GM12874 (cell line): Measurements from ENCODE around the gene DYNC1LI1.

ENCODE experiments used
- TF ChIP-seq, protein P1 (sequence below): IDR thresholded peaks from 2 replicates; pipeline ENCODE4 v1.5.1; 2011; ENCODE audit warnings: low read depth, mild to moderate bottlenecking, control low read depth, low read length, moderate library complexity; ENCODE audit not compliant: insufficient read depth

Gene DYNC1LI1

DNA sequence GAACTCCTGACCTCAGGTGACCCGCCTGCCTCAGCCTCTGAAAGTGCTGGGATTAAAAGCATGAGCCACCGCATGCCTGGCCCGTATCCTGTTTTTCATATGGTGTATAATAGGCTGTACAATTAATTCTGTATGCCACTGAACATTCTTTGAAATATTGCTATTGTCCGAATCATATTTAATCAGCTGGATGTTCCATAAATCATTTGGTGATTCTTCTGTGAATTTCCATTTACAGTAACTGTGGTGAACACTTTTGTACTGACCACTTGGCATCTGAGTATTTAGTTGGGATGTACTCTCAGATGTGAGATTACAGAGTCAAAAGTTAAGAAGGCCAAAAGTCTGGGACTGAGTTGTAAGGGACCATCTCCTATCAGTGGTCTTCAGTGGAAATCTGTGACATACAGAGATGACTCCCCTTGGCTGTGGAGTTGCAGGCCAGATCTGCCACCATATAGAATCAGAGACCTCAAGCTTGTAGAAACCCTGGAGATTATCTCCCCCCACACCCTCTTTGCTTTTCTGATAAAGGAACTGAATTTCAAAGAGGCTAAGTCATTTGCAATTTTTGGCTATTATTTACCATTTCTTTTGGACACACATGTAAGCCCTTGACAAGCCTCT lies 25.7 kb upstream of the DYNC1LI1 start:
- TF ChIP-seq, protein P1, sequence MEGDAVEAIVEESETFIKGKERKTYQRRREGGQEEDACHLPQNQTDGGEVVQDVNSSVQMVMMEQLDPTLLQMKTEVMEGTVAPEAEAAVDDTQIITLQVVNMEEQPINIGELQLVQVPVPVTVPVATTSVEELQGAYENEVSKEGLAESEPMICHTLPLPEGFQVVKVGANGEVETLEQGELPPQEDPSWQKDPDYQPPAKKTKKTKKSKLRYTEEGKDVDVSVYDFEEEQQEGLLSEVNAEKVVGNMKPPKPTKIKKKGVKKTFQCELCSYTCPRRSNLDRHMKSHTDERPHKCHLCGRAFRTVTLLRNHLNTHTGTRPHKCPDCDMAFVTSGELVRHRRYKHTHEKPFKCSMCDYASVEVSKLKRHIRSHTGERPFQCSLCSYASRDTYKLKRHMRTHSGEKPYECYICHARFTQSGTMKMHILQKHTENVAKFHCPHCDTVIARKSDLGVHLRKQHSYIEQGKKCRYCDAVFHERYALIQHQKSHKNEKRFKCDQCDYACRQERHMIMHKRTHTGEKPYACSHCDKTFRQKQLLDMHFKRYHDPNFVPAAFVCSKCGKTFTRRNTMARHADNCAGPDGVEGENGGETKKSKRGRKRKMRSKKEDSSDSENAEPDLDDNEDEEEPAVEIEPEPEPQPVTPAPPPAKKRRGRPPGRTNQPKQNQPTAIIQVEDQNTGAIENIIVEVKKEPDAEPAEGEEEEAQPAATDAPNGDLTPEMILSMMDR: no peak

DNA sequence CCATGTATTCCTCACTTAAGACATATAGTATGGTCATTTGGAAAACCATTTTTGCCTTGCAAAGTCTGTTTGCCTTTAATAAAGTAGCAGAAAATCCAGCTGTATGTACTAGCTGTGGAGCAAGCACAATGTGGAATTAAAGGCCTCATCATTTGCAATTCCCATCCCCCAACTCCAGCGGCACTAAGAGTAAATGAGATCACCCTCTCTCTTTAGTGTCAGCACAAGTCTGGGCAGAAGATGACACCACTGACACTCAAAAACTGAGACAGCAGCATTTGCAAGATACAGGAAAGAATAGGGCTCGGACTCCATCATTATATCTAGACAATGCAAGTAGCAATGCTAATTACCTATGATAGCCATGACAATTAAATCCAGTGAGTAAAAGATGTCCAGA lies 24.7 kb upstream of the DYNC1LI1 start:
- TF ChIP-seq, protein P1: no peak

DNA sequence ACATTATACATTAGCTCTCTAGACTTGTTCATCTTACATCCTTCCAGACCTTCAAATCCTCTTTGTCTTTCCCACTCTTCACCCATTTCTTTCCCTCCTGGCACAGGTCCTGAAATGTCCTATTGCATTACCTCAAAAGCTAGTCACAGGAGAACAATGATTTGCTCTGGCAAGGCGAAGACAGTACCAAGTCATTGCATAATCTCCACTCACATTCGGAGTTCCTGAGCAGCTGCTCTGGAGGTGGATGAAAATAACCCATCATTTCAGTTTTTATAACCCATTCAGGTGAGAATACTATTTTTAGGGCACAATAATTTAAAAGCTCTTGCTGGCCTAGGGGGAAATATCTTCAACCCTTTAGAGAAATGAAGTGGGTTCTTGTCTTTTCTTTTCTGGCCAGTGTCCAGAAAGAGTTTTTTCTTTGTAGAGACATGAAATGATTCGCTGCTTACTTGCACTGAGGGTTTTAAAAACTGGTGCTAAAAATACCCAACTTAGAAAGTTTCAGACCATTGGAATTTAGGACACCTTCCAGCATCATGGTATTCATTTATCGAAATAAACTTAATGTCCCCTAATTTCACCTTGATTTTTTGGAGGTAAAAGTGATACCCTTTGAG lies 23.4 kb upstream of the DYNC1LI1 start:
- TF ChIP-seq, protein P1: no peak

DNA sequence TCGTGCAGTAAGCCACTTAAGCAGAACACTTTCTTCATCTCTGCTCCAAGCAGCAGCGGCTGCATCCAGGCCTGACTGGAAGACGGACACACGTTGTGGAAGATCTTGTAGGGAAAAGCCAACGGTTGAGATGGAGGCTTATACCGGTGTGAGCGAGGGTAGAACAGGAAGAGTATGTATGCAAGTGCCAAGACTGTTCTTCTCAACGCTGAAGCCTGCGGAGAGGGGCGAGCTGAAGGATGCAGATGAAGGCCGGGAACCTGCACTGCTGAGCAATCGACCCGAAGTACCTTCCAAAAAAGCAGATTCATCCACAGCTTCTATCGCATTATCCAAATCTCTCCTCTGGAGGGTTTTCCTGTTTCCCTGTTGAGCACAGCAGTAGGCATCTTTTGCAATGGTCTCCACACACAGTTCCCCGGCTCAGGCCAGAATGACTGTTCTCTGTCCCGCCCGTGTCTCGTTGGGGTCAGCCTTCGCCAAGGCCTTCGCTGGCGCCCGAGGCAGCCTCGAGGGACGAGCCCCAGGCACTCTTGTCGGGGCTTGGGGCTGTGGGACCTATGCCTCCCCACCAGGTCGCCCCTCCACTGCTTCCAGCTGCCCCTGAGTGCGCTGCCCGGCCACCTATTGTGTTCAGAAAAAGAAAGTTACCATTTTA lies 22.2 kb upstream of the DYNC1LI1 start:
- TF ChIP-seq, protein P1: no peak

DNA sequence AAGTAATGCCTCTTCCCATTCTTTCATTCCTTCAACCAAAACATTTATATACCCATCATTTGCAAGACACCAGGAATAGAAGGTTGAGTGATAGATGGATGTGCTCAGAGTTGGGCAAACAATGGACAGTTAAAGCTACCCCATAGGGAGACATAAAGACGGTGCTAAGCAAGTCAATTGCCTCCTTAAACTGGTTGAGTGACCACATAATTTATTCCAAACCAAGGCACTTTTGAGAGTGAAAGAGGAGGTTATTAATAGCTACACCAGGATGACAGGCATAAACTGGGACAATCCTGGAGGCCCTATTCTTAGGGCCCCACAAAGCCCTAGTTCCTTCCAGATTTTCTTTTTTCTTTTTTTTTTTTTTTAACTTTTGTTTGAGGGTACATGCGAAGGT lies 21.4 kb upstream of the DYNC1LI1 start:
- TF ChIP-seq, protein P1: no peak

DNA sequence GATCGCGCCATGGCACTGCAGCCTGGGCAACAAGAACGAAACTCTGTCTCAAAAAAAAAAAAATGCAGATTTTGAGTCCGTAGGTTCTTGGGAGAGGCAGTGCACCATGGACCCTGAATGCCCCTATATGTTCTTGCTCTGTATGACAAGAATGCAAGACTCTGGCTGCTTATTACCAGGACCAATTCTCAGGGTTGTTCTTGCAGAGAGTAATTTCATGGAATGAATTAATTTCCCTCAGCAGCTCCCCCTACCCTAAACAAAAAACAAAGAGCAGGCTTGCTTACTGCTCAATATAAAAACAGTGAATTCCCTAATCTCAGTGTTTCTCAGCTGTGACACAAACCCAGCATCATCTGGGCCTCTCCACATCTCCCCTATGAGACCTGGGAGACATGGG lies 20.5 kb upstream of the DYNC1LI1 start:
- TF ChIP-seq, protein P1: no peak

DNA sequence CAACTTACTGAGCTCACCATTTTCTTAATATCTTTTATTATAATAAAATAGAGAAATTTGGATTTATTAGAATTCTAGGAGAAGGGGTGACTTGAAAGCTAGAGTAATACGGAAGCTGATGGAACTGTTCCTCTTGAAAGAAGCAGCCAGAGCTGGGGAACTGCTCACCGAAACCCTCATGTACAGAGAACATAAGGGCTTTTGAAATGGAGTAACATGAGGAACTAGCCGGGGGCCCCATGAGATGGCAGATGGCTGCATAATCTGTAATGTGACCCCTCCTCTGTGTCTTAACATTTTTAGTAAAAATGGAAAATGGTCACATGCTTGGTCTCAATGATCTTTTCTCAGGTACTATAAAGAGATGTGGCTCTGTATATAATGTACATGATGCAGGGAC lies 15.7 kb upstream of the DYNC1LI1 start:
- TF ChIP-seq, protein P1: no peak
